HG03280 (cell line): ENCODE data around the gene HOXC13.
A peak's percentile ranks its signal among the peaks of the same experiment; 100 is the strongest.

Experiments
- ATAC-seq: cut with Tn5 transposase; IDR thresholded peaks from one replicate; pipeline ENCODE4 v1.9.1; 2021; ENCODE audit warnings: mild to moderate bottlenecking, moderate library complexity; ENCODE audit not compliant: unreplicated experiment

The HOXC13 gene

DNA sequence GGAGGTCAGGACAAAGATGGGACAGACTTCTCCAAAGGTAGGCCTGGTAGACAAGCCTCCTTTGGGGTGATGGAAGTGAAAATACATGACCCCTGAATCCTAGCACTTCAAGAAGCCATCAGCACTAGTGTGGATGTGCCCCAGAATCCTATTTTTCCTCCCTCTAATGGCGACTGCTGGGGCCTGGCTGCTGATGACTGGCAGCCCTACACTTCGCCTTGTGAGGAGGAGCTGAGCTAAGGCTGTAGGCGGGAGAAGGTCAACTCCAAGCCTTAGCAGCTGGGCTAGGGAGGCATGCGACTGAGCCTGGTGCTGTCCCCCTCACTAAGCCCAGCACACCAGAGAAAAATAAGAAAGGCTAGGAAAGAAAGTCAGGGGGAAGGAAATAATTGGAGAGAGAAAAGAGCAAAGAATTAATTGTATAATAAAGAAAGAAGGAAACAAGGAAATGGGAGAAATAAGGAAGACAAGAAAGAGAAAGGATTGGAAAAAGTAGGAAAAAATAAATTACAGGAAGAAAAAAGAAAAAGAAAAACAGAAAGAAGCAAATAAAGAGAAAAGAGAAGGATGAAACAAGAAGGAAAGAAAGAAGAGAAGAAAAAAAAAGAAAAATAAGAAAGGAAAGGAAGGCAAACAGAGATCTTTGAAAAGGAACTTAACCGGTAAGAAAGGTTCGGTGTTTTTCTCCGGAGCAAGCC, 41.6 kb downstream of the HOXC13 start:
- no peak for ATAC-seq

- no peak for ATAC-seq
Measured at GRCh38 chr12:53980802-53981496, 42.3 kb downstream of the HOXC13 start.

GRCh38 chr12:53981634-53982565, 43.3 kb downstream of the HOXC13 start:
- ATAC-seq: no peak

- ATAC-seq: no peak
Measured at GRCh38 chr12:53982648-53983567, 44.3 kb downstream of the HOXC13 start.

DNA sequence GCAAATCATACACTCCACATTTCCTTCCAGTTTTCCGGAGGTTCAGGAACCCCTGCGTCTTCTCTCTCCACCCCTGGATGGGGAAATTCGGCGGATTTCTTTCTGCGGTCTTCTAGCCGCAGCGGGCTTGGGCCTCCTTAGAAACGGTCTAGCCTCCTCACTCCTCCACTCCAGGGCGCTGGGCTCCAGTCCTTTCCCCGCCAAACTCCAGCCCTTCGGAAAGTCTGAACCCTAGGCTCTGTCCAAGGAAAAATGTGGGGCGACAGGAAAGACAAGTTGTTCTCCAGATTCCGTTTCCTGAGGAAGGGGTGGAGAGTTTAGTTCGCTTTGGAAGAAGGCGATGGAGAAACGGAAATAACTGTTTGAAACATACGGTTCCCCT, 44.9 kb downstream of the HOXC13 start:
- no peak for ATAC-seq

DNA sequence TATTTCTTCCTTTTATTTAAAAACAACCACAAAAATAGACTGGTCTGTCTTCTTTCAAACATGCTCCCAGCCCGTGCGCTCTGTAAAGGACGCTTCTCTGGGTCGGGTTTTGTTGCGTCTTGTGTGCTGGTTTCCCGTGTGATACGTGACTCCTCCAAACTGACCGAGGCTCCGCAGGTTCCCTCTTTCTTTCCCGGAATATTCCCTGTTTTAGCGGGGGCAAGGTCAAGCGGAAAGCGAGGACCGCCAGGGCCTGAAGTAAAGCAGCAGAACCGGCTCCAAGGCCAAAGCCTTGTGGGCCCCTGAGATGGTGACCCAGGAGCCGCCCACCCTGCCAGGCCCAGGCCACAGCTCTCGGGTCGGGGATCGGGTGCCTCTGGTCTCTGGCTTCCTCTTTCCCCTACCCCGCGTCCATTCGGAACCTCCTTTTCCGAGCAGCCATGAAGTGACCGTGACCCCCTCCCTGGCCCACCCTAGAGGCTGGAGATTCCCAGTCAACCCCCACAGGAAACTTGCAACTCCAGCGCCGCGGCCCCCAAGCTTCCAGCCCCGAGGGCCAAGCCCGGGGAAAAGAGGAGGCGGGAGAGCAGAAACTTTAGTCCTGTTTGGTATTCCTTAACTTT, 45.4 kb downstream of the HOXC13 start:
- ATAC-seq: no peak

GRCh38 chr12:53984901-53985691, 46.5 kb downstream of the HOXC13 start, which contains the start of gene HOXC10:
Gene HOXC10 (plus strand): TSS chr12:53985146. CDS start chr12:53985260, 114 bp downstream.
- no peak for ATAC-seq

- ATAC-seq: no peak
Measured at GRCh38 chr12:53985692-53985993, 47.0 kb downstream of the HOXC13 start.

DNA sequence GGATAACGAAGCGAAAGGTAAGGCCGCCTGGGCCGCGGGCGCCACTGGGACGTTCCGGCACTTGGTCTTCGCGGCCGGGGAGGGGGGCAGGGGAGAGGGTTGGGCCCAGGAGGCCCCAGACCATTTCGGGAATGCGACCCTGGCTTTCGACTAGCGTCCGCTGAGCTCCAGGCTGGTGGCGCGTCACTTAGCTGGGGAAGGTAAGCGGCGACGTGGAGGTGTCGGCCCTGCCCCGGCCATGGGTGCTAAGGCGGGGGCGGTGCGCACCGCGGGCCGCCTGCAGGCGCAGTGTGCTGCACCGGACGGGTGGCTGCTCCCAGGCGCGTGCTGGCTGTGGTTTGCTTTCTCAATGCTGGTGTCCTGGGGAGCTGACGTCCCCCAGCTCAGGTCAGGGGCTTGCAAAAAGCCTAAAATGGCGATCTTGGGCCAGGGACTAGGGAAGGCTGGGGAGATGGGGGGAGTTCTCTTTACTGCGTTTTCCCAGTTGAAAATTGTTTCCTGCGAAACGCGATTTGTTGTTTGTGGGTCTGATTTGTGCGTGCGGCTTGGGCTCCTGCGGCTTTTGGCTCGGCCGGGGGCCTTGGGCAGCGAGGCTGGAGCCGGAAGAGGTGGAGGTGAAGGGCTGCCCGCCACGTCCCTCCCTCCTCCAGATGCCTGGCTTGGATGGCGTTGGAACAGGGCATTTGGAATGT, 47.5 kb downstream of the HOXC13 start:
- ATAC-seq: no peak

GRCh38 chr12:53986686-53987483, 48.3 kb downstream of the HOXC13 start:
- ATAC-seq: no peak

GRCh38 chr12:53987787-53988230, 49.2 kb downstream of the HOXC13 start:
- no peak for ATAC-seq

DNA sequence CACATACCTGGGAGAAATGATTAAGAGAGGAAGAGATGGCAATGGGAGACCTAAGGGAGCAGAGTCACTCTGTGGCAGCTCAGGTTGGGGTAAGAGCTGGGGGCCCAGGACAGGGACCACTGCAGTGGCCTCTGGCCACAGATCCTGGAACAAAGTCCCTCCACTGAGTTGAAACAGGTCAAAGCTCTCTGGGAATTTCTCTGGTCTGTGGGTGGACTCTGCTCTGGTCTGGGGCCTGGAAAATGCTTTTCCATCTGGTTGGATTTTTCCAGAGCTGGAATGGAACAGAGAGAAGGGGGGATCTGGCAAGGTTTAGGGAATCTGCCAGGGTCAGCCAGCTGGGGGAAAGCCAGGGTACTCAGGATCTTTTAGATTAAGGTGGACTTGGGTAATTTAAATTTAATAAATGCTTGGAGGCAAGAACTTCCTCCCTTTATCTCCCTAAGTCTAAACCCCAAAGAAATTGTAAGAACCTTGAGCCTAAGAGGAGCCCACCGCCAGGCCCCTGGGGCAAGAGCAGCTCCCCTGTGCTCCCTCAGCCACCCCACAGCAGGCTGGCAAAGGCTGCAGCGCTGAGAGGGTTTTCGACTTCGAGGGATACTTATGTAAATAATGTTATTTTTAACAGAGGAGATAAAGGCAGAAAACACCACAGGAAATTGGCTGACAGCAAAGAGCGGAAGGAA, 50.1 kb downstream of the HOXC13 start:
- no peak for ATAC-seq

- ATAC-seq: peak; percentile 47
Measured at GRCh38 chr12:53989227-53990113, 50.8 kb downstream of the HOXC13 start.

DNA sequence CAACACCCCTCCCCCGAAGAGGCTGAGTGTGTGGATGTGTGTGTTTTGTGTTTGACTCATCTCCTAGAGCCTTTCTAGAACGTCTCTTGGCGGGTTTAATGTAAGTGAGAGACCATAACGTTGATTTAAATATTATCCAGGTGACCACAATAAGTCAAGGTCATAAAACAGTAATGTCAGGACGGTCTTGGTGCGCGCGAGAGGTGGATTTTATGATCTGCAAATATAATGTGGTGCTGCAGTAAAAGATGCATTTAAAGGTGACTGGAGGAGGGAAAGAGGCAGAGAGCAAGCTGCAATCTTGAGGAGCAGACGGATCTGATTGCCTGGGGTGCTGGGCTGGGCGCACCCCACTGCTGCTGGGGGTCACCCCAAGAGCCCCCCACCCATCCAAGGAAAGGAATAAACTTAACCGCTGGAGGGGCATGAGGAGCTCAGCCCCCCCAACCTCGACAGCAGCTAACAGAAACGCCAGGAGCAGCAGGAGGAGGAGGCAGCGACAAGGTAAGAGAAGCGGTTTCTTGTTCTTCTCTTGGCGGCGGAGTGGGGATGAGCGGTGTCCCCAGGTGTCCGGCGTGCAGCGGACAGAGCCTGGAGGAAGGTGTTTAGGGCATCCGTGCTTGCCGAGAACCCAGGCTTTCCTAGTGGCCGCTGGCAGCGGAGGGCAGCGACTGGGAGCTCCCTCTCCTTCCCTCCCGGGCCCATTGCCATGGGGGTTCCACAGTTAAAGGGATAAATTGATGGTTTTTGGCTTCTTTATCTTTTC, 51.9 kb downstream of the HOXC13 start:
- no peak for ATAC-seq

GRCh38 chr12:53991077-53991460, 52.4 kb downstream of the HOXC13 start:
- ATAC-seq: no peak
